Measurements from ENCODE around the gene FSD1.

The FSD1 gene

DNA sequence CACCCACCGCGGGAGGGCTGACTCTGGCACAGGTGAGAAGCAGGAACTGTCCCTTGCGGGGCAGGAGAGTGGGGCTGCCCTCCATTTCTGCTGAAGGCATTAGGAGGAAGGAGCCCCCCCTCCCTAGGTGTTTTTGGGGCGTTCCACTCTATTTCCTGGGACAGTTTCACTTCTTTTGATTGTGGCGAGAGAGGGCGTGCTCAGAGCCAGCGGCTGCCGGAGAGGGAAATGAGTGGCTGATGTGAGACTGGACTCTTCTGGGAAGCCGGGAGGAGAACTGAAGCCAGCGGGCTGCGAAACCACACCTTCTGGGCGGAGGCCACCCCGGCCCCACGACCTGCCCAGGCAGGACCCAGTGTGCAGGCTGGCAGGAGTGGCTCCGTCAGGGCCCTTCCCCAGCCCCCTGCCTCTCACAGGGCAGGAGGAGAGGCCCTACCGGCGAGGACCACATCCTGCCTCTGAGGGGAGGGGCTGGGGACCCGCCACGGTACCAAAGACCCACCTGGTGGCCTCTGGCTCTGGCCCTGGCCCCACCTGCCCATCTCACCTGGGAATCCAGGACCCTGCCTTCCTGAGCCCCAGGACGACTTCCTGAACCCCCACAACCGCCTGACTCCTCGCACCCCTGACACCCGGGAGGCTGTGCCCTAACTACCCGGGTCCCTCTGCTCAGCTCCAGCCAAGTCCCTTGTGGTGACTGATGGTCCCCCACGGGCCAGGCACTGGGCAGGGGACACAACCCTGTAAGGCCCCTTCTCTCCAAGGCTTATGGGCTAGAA lies 64.9 kb downstream of the FSD1 start:
- TF ChIP-seq, protein P1, sequence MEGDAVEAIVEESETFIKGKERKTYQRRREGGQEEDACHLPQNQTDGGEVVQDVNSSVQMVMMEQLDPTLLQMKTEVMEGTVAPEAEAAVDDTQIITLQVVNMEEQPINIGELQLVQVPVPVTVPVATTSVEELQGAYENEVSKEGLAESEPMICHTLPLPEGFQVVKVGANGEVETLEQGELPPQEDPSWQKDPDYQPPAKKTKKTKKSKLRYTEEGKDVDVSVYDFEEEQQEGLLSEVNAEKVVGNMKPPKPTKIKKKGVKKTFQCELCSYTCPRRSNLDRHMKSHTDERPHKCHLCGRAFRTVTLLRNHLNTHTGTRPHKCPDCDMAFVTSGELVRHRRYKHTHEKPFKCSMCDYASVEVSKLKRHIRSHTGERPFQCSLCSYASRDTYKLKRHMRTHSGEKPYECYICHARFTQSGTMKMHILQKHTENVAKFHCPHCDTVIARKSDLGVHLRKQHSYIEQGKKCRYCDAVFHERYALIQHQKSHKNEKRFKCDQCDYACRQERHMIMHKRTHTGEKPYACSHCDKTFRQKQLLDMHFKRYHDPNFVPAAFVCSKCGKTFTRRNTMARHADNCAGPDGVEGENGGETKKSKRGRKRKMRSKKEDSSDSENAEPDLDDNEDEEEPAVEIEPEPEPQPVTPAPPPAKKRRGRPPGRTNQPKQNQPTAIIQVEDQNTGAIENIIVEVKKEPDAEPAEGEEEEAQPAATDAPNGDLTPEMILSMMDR (IDR thresholded peaks at IDR 0.05; ENCODE audit: low read length, missing control alignments): no peak
- DNase-seq (ENCODE audit: low read depth): no peak
- H3K4me3 ChIP-seq (replicated peaks; ENCODE audit: low read depth, low read length): no peak overlapping the region

DNA sequence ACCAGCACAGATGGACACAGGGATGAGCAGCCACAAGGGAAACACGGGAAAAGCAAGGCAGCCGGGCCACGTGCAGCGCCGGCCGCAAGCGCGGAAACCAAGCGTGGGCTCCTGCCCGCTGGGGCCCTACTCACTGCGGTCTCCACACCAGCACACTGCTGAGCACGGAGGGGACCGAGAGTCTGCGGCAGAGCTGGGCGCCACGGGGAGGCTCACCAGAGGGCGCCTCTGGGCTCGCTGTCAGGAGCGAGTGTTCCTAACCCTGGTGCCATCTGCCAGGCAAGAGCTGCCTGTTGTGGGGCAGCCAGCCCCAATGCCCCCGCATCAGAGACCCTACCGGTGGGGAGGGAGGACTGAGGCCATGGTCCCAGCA lies 65.5 kb downstream of the FSD1 start:
- H3K4me3 ChIP-seq (replicated peaks; ENCODE audit: low read depth, low read length): no peak overlapping the region
- TF ChIP-seq, protein P1 (IDR thresholded peaks at IDR 0.05; ENCODE audit: low read length, missing control alignments): peak; percentile 4
- DNase-seq (ENCODE audit: low read depth): no peak

DNA sequence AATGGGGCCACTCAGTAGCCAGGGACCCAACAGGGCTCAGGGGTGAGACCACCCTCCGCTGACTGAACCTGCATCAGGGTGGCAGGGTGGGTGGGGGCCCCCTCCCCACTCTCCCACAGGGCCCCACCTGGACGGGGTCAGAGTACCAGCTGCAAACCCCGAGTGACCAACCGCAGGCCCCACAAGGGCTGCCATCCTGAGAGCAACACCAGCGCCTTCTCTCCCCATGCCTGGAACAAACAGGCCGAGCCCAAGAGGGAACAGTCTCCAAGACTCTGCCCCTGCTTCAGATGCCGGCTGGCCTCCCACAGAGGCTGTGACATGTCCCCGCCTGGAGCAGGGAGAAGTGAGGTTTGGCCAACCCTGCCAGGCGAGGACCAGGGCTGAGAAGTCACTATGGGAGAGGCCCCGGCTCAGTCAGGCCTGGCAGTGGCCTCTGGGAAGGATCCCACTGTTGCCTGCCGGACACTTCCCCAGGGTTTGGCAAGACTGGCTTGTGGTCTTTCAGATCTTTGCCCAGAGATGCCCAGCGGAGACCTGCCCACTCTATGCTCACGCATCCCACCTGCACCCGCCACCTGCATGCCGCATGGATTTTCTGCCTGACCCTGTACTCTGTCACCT lies 66.1 kb downstream of the FSD1 start:
- TF ChIP-seq, protein P1 (IDR thresholded peaks at IDR 0.05; ENCODE audit: low read length, missing control alignments): no peak
- no peak overlapping the region for H3K4me3 ChIP-seq (replicated peaks; ENCODE audit: low read depth, low read length)
- no peak for DNase-seq (ENCODE audit: low read depth)

DNA sequence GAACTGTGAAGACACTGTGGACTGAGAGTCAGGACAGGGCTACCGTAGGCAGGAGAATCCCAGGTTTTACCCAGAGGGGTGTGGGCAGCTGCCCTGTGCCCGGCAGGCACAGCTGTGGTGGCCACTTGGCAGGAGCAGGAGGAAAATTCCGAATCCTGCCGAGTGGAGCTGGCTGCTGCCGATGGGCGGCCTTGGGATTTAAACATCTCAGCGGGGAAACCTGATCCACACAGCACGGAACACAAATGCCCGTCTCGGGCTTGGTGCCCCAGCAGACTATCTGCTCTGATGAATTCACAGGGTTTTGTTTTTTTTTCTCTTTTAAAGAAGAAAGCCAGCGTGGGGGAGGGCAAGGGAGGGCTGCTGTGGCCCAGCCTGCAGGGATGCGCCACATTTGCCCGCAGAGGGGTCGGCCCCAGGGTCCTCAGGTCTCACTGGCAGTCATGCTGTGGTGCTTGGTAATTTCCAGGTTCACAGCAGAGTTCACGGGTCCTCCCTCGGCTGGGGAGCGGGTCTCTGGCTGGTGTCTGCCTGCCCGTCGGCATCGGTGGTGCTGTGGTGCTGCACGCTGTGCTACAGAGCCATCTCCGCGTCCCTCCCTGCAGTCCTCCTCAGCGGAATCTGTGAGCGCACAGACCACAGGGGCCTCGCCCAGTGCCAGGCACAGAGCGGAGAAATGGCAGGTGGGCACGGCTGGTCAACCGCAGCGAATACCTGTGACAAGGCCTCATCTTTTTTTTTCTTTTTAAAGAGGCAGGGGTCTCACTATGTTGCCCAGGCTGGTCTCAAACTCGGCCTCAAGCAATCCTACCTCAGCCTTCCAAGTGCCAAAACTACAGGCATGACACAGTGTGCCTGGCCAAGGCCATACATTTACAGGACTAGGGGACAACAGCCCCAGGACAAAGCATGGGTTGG lies 67.1 kb downstream of the FSD1 start:
- DNase-seq (ENCODE audit: low read depth): no peak
- TF ChIP-seq, protein P1 (IDR thresholded peaks at IDR 0.05; ENCODE audit: low read length, missing control alignments): no peak

DNA sequence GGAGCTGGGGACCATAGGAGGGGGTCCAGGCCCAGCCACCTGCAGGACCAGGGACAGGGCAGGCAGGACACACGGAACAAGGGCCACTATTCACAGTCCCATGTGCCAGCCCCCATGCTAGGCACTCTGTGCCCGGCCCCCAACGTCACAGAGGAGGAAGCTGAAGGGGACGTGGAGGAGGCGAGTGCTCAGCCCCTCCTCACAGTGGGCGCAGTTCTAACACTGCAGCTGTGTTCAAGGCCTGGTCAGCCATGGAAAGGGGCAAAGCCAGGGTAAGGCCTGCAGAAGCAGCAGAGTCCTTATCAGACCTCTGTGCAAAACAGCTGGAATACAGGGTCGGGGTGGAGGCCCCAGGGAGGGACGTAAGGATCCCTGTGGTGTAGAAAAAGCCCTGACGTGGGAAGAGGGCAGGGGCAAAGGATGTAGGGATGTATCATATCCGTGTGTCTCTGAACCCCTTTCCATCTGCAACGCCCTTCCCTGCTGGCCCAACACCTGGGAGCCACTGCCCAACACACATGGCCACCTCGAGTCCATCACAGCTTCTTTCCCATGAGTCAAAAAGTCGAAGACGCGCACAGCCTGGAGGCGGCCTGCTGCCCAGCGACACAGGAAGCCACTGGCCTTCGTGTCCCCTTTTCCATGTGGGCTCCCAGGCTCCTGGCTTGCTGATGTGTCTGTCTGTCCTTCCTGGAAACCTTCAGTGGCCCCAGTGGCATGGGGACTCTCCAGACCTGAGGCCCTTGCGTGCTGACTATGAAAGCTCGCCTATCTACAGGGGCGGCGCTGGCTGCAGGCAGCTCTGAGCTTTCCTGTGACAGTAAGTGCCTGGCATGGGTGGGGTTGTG lies 68.0 kb downstream of the FSD1 start:
- DNase-seq (ENCODE audit: low read depth): no peak
- TF ChIP-seq, protein P1 (IDR thresholded peaks at IDR 0.05; ENCODE audit: low read length, missing control alignments): no peak
- H3K4me3 ChIP-seq (replicated peaks; ENCODE audit: low read depth, low read length): no peak overlapping the region

More for the DNA sequence above, 67.1 kb downstream of the FSD1 start:
- no peak overlapping the region for H3K4me3 ChIP-seq (replicated peaks; ENCODE audit: low read depth, low read length)

DNA sequence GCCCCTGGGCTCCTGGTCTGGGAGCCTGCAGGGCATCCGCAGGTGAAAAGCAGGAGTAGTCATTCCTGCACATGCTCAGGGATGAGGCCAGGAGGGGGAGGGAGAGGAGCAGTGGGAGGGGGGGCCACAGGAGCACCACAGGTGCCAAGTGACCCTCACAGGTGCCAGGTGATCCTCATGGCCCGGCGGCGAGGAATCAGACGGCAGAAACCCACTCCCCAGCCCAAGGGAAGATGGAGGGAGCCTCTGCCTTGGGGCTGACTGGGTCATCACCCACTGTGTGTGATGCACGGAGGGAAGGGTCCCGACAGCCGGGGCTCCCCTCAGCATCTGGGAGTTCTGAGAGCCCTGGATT lies 68.6 kb downstream of the FSD1 start:
- TF ChIP-seq, protein P1 (IDR thresholded peaks at IDR 0.05; ENCODE audit: low read length, missing control alignments): no peak
- no peak for DNase-seq (ENCODE audit: low read depth)
- H3K4me3 ChIP-seq (replicated peaks; ENCODE audit: low read depth, low read length): no peak overlapping the region
